Stimulated activated CD8-positive, alpha-beta memory T cell treated with anti-CD3 and anti-CD28 coated beads, Interleukin-4, amount 100 ng/mL, for 48 hours (primary cell): ENCODE data around the gene NXPH3.

Experiments used
- DNase-seq: peaks from one replicate; pipeline ENCODE4 v3.0.0-alpha.2; 2020

The NXPH3 gene

DNA sequence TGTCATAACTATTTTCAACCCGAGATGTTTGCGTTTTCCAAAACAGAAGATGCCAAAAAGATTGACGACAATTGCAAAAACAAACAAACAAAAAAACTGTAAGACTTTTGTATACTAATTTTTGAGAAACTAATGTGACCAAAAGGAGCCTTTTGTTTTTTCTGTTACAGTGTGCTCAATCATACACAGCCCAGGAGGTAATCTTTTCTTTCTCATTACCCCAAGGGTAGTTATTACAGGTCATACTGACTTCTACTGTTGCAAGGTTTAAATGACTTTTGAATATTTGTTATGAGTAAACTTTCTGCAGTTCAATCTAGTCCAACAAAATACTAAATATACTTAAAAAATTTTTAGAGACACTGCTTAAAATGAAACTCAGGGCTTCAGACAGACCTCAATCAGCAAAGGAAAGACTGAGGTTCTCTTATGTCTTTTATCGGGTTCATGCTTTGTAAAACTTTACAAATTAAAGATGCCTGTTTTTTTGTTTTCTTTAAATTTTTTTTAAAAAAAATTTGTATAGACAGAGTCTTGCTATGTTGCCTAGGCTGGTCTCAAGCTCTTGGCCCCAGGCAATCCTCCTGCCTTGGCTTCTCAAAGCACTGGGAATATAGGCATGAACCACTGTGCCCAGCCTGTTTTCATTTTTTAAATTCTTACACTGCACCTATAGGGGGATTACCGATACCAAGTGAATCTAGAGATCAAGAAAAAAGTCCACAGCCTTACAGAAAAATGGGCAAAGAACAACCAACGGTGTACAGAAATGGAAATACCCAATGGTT lies 54.6 kb downstream of the NXPH3 start:
- no peak for DNase-seq

DNA sequence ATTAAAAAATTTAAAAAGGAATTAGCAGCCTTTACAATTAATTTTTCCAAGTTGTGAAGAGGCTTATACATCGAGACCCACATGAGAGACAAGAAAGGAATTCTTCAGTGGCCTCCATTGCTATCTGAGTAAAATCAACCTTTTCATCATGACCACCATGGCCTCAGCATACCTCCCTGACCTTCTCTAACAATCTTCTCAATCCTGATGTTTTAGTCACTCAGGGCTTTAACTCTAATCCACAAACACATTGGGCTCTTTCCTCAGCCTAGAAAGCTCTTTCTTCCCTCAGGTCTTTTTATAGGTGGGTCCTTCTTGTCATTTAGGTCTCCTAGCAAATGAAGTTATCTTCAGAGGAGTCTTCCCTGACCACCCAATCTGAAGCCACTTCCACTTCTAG lies 55.8 kb downstream of the NXPH3 start:
- DNase-seq, result no peak
